GM20000 (cell line): ENCODE results near the gene TMEM201.

ENCODE experiments used
- DNase-seq: peaks from one replicate; pipeline ENCODE4 v3.0.0; 2012; ENCODE audit warnings: low spot score
- TF ChIP-seq, protein P1 (sequence below): IDR thresholded peaks from 2 replicates; pipeline ENCODE4 v1.5.1; 2012; ENCODE audit warnings: mild to moderate bottlenecking, control low read depth; ENCODE audit errors: extremely low read depth, missing control alignments

The TMEM201 gene

DNA sequence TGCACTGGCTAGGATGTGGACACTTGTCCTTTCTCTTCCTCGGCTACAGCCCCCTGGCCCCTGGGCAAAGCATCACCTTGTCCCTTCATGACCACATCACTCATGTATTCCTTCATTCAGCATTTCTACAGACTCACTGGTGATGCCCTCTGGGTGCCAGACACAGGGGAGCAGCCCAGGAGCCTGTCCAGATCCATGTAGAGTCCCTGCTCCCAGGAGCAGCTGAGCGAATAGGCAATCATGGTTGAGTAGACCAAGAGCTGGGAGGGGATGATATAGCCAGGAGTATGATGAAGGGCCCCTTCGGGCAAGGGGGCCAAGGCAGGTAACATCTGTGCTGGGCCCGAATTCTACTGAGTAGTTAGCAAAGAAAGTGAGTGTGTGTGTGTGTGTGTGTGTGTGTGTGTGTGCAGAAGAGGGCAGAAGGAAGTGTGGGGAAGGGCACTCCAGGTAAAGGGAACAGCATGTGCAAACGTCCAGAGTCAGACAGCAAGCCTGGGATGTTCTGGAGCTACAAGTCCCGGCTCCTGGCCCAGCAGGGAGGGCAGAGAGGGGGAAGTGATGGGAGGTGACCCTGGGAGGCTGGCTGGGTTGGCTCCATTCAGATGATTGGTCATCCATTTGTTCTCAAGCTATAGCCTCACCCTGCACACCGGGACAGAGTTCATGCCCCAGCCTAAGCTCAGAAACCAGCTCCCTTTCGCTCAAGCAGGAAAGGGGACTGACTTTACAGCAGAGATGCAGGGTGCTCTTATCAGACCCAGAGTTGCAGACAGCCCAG, 41.8 kb downstream of the TMEM201 start:
- no peak for DNase-seq
- TF ChIP-seq, protein P1, sequence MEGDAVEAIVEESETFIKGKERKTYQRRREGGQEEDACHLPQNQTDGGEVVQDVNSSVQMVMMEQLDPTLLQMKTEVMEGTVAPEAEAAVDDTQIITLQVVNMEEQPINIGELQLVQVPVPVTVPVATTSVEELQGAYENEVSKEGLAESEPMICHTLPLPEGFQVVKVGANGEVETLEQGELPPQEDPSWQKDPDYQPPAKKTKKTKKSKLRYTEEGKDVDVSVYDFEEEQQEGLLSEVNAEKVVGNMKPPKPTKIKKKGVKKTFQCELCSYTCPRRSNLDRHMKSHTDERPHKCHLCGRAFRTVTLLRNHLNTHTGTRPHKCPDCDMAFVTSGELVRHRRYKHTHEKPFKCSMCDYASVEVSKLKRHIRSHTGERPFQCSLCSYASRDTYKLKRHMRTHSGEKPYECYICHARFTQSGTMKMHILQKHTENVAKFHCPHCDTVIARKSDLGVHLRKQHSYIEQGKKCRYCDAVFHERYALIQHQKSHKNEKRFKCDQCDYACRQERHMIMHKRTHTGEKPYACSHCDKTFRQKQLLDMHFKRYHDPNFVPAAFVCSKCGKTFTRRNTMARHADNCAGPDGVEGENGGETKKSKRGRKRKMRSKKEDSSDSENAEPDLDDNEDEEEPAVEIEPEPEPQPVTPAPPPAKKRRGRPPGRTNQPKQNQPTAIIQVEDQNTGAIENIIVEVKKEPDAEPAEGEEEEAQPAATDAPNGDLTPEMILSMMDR = no peak

DNA sequence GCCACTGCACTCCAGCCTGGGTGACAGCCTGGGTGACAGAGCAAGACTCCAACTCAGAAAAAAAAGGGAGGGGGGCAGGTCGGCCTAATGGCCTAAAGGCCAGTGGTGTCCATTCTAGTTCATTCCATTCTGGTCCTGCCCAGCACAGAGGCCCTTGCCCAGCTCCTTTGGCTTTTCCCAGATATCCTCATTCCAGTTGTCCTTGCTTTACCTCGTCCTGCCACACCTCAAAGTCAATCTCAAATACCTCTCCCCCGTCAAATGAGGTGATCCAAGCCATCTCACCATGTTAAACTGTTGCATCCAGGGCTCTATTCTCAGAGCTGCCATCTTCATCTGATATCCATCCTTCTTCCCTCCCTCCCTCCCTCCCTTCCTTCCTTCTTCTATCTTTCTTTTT, 42.9 kb downstream of the TMEM201 start:
- DNase-seq = no peak
- TF ChIP-seq, protein P1 = no peak

DNA sequence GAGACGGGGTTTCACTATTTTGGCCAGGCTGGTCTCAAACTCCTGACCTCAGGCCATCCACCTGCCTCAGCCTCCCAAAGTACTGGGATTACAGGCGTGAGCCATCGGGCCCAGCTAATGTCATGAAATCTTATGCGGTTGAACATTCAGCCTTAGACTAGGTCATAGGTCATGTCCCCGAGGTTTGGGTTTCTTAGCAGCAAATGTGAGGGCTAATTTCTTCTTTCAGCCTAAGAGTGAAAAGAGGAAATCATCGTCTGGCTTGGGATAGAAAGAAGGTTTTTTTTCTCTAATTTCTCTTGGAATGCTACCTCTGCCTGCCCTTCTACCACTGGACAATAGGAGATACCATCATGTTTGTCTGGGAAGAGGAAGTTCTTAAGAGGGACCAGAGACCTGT, 44.8 kb downstream of the TMEM201 start:
- TF ChIP-seq, protein P1 = no peak
- DNase-seq = no peak

DNA sequence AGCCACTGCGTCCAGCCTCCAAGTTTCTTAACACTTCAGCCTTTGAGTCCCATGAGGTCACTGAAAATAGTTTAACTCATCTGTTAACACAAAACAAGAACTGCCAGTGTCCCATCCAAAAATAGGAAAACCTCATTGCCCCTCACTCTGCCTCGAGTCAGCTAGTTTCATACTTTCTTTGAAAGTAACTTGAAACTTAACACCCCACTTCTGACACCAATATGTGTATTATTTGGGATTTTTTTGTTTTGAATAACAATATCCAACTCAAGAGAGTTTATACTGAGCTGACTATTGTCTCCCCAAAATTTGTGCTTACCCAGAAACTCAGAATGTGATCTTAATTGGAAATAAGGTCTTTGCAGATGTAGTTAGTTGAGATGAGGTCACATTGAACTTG, 45.9 kb downstream of the TMEM201 start:
- TF ChIP-seq, protein P1 = no peak
- DNase-seq = no peak

DNA sequence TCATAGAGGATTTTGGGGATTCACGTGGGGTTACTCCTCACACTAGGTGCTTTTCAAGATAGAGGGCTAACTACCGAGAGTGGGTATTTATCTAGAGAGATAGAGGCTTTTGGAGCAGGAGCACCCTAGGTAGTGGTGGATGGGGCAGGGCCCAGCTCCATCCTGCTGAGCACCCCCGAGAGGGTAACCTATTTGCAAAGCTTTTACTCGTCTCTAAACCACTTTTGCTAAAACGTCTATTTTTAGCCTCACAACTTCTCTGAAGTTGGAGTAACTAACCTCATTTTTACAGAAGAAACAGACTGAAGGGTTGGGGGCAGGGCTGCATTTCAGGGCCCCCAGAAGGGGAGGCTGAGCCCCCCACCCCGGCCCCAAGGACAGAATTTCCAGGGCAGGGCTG, 50.5 kb downstream of the TMEM201 start:
- no peak for DNase-seq
- TF ChIP-seq, protein P1 = no peak

DNA sequence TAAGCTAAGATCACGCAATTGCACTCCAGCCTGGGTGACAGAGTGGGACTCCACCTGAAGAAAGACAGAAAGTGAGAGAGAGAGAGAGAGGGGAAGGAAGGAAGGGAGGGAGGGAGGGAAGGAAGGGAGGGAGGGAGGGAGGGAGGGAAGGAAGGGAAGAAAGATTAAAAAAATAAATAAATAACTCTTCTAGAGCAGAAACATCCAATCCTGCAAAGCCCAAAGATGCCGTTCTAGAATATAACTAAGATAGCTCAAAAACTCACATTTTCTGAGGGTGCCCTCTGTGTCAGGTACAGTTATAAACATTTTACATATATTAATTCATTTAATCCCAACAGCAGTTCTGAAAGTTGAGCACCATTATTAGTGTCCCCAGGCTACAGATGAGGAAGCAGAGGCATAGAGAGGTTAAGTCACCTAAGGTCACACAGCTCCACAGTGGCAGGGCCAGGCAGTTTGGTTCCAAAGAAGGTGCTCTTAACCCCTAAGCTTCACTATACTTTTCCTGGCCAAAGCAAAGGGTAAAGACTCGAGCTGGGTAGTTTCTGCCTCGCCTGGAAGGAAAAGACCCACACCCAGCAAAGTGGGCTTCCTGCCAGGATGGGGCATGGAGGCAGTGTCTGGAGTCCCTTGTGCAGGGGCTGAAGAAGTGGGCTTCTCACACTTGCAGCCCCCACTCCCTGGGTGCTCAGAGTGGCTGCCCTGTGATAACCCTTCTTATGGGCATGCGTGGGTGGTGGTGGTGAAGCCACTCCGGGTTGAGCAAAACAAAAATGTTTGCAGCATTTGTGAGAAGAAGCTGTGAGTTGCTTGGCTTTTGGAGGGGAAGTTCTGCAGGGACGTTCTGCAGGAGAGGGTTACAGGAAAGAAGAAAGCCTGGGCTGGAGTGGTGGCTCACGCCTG, 54.9 kb downstream of the TMEM201 start:
- no peak for DNase-seq
- TF ChIP-seq, protein P1 = no peak

DNA sequence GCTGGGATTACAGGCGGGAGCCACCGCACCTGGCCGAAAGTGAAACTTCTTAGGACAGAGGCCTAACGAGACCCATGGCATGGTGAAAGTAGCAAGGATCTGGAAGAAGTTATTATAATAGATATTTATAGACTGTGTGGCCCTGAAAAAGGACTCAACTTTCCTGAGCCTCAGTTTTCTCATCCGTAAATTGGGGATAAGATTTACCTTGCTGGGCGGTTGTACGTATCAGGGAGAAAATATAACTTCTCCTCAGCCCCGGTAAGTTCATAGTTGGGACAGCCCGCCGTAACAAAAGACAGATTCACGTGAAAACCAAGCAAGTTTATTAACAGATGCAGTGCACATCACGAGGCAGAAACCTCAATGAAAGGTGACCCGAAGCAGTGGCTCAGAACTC, 57.3 kb downstream of the TMEM201 start:
- TF ChIP-seq, protein P1 = no peak
- DNase-seq = no peak
